GM21737 (cell line): ENCODE results near the gene HMGXB4.

Experiments used
- ATAC-seq: cut with Tn5 transposase; IDR thresholded peaks from one replicate; pipeline ENCODE4 v1.9.1; 2021; ENCODE audit warnings: mild to moderate bottlenecking, moderate library complexity; ENCODE audit not compliant: unreplicated experiment

Gene HMGXB4

DNA sequence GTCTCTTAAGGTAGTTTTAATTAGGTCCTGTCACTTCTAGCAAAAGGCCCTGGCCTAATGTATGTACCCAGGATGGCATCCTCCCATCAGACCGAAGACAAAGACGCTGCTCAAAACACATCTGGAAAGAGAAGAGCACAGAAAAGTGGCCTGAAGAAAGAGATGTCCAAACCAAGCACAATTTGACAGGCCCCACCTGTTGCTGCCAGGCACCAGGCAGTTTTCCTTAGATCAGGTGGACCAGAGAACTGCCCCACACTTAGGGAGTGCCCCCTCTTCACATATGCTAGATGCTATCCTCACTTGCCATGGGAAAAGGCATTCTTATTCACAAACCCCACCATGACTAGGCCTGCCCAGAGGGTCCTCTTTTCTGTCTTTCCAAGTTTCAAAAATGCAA, 3.3 kb upstream of the HMGXB4 start:
- ATAC-seq, result no peak

DNA sequence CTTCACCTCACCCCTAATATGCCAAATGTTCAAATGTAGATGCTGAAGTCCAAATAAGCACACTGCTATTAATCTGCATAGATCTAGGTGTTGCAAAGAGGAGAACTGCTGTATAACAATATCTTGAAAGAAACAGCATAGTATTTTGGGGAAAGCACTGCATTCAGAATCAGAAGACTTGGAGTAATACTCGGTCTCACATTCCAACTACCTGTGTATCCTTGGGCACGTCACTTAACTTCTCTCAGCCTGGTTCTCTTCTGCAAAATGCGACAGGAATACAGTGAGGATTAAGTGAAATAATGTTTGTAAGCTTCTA, 332 bp upstream of the HMGXB4 start:
- ATAC-seq, result peak; percentile 12

DNA sequence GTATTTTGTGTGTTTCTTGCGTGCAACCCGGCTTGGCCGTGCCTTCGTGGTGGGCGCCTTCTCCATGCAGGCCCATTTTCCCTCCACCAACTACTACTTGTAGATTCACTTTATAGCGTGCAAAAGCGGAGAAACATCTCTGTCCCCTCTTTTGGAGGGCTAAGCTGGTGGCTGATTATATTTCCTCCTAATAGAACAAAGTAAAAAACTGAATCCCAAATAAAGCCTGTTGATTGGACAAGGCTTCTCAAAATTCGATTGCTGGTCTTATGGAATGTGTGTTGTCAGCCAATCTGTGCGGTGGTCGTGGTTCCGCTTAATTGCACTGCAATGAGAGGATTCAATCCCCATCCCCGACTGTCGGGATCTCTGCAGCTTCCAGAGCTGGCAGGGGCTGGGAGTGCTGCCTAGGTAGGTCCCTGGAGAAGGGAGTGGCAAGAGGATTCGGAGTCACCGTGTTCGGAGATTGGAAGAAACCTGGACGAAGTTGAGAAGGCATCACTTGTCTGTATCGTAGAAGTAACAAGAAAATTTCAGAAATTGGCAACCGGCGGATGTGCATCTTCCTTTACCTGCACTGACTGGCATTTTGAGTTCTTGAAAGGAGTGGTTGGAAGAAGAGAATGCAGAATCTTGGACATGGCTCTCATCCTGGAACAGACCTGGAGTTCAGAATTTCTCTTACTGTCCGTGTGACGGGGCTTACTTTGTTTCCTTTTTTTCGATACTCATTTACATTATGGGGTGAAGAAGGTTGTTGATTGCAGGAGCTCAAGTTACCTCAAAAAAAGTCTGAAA, 1.1 kb downstream of the HMGXB4 start:
- ATAC-seq, result no peak

DNA sequence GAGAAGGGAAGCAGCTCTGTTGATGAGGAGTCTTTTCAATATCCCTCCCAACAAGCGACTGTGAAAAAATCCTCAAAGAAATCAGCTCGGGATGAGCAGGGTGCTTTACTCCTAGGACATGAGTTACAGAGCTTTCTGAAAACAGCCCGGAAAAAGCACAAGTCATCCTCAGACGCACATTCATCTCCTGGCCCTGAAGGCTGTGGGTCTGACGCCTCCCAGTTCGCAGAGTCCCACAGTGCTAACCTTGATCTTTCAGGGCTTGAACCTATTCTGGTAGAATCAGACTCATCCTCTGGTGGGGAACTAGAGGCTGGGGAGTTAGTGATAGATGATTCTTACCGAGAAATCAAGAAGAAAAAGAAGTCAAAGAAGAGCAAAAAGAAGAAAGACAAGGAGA, 7.7 kb downstream of the HMGXB4 start:
- no peak for ATAC-seq

DNA sequence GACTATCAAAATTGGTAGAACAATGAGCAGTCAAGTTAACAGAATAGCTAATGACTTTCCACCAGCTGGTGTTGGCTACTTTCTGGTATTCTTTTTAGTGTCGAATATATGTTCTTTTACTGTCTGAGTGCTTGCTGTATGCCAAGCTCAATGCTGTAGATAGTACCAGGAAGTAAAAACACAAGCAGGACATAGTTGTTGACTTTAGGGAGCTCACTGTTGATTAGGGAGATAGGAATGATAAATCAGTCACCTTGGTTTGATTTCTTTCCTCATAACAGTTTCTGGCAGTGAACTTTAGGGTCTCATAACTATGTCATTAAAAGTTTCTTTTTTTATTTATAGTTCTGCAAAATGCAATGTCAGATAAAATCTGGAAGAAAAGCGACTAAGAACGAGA, 9.0 kb downstream of the HMGXB4 start:
- no peak for ATAC-seq

DNA sequence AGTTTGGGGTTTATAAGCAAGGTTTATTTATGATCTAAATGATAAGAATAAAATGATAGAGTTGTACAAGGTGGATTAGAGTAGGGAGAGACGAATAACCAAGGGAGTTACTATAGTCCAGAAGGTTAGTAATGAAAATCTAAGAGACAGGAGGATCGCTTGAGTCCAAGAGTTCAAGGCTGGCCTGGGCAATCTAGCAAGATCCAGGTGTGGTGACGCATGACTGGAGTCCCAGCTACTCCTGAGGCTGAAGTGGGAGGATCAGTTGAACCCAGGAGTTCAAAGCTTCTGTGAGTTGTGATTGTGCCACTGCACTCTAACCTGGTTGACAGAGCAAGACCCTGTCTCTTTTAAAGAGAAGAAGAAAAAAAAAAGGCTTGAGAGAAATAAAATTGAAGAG, 12.3 kb downstream of the HMGXB4 start:
- no peak for ATAC-seq

DNA sequence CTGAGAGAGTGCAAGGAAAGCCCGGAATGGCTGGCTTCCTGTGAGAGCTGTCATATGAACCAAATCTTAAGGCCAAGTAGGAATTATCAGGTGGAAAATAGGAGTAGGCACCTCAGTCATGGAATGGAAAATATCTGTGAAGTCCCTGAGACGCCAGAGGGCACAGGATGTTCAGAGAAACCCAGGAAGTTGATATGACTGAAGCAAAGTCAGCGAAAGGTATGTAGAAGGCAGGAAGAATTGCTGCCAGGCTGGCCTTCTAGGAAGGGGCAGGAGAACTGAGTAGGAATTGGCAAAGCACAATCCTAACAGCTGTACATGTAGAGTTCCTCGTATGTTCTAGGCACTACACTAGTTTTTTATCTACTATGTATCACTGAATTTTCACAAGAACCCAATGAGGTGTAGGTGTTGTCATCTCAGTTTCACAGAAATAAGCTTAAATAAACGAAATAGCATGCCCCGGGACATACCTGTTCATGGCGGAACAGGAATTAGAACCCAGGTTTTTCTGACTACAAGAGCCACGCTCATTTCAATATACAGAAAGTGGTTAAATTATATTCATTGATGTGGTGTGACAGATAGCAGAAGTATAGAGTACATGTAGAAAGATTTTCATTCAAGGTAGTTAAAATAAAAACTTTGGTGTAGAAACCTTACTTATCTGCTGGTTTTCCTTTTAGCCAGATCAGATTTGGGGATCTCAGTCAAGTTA, 17.0 kb downstream of the HMGXB4 start:
- ATAC-seq, result no peak

DNA sequence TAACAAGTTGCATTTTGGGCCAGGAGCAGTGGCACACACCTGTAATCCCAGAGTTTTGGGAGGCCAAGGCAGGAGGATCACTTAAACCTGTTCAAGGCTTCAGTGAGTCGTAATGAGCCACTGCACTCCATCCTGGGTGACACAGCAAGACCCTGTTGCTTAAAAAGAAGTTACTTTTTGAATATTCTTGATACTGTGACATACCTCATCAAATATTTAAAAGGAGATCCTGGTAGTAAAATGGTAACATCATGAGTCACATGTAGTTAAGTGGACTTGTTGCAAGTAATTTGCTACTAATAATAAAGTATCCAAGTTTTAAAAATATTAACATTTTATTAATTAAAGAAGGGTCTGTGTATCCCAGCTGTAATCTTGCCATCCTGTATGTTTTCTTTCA, 18.3 kb downstream of the HMGXB4 start:
- ATAC-seq, result no peak

DNA sequence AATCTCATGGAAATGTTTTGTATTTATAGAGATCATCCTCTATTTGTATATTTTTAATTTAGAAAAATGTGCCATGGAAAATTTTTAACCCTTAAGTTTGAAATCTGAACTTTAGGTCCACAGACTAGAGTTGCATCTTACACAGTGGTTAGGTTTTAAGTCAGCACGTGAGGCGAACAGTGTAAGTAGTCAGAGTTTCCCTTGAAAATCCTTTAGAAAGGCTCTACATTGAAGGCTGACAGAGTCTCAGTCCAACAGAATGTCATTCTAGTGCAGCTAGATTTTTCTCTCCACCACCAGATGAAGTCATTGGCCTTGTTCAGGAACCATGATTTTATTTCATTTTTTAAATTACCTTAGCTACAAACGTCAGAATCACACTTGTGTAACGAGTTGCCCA, 18.7 kb downstream of the HMGXB4 start:
- no peak for ATAC-seq

DNA sequence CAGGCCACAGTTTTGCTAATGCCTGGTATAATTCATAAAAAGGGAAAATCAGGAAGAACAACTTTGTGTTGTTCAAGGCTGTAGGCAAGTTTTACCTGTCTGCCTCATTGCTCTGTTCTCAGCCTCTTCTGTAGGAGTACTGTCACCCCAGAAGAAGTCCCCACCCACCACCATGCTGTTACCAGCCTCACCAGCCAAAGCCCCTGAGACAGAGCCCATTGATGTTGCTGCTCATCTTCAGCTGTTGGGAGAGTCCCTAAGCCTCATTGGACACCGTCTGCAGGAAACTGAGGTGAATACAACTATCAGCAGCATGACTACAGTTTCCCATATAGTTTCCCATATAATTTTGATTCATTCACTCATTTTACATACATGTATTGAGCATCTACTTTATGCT, 30.8 kb downstream of the HMGXB4 start:
- no peak for ATAC-seq

DNA sequence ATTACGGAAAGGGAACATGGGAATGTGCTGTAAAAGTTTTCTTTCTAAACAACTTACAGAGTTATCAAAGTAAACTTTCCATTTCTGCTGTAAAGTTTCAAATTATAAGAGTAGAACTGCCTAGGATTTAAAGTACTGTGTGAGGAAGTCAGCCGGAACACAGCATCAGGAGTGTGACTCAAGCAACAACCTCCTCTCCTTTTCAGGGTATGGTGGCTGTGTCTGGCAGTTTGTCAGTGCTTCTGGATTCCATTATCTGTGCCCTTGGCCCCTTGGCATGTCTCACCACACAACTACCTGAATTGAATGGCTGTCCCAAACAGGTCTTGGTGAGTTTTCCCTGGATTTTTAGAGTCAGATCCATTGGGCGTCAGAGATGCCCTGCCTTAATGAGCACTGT, 35.5 kb downstream of the HMGXB4 start:
- ATAC-seq, result no peak

DNA sequence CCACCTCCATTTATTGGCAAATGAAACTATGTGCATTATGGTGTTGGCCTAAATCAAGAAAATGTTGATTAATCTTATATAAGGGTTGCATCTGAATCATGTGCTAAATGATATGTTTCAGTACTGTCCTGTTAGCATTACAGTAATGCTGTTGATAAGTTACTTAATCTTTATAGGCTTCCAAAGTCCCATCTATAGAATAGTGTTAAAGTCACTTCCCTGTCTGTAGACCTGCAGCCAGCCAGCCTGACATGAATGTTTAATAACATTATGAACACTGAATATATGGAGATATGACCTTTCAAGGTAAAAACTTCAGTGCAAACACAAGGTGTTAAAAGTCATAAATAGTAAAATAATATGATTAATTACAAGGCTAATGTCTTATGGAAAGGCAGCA, 38.8 kb downstream of the HMGXB4 start:
- no peak for ATAC-seq

DNA sequence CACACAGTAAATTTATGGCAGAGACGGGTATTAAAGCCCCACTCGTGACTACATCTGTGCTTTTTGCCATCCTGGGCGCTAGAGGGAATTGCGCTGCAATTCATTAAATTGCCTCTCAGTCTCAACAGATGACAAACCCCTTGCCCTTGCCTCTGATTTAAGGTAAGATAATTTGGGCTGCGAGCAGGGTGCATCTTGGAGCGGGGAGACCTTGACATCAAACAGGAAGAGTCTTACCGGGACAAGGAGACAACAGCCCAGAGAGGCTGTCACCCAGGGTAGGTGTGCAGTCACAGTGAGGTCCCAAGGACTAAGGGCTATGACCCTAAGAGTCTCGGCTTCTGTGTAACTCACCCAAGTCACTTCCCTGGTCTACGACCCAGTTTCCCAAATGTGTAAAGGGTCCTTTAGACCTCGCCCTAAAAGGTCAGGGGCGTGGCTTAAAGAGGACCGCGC, 42.0 kb downstream of the HMGXB4 start:
- peak; percentile 23 for ATAC-seq

DNA sequence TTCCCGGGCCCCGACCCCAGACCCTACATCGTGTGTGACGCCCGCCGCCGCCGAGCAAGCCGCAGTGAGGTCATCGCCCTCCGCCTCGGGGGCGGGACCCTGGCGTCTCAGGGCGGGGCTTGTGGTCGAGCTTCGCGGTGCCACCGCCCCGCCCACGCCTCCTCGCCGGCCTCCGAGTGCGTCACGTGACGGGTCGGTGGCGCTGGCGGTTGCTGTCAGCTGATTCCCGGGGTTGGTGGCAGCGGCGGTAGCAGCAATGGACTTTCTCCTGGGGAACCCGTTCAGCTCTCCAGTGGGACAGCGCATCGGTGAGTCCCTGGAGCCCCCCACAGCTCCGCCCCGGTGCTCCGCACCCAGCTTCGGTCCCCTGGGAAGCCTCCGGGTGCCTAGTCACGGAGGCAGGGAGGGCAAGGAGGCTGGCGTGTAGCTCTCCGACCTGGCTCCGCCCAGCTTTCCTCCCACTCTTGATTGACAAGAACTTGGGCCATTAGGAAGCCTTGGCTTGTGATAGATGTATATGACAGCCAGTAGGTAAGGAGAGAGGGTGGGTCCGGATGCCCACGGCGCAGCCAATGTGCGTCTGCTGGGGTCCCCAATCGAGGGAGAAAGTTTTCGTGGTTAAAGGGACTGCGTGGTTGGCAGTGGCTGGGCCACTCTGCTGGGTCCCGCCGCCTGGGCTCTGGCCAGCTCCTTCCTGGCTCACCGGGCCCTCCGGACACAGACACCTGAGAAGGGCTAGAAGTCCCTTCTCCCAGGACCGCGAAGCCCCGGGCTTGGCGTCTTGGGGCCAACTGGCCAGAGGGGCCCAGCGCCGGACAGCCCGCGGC, 42.6 kb downstream of the HMGXB4 start, which contains the start of gene TOM1:
TOM1 (plus strand) TSS at position 222 of the 827 bp plus-strand sequence; CDS start at position 257, 35 bp downstream.
- peak; percentile 88 for ATAC-seq

DNA sequence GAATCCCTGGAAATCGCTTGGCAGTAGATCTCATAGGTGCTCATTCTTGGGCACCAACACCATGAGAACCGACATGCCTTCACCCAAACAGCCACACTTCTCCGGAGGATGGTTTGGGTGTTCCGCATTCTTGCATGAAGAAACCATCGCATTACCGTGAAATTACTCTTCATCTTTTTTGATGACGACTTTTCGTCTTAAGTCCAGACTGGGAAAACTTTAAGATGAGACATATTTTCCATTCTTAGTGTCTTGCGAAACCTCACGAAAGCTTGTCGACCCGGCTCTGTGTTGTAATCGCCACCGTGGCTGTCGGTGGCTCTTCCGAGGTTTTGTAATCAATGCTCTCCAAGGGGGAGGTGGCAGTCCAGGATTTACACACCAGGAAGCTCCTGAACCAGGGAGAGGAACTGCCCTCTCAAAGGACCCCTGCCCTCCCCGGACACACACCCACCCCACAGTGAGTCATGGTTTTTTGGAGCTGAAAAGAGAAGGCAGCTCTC, 44.1 kb downstream of the HMGXB4 start:
- no peak for ATAC-seq

DNA sequence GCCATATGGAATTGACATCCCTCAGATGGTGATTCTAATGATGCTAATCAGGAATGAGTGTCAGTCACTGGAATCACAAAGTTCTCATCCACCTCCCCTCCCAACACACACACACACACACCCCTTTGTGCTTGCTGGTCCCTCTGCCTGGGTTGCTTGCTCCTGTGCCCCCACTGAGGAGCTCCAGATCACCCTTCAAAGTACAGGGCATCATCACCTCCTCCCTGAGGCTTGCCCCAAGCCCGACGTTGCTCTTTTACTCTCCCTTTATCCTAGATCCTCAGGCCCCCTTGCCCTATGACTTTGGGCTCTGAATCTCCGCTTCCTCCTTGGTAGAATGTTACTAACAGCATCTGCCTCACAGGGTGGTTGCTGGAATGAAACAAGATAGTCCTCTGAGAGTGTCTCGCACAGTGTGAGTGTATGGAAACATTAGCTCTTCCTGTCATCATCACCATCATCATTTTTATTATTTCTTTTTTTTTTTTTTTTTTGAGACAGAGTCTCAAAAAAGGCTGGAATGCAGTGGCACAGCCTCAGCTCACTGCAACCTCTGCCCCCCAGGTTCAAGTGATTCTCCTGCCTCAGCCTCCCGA, 45.8 kb downstream of the HMGXB4 start:
- no peak for ATAC-seq

DNA sequence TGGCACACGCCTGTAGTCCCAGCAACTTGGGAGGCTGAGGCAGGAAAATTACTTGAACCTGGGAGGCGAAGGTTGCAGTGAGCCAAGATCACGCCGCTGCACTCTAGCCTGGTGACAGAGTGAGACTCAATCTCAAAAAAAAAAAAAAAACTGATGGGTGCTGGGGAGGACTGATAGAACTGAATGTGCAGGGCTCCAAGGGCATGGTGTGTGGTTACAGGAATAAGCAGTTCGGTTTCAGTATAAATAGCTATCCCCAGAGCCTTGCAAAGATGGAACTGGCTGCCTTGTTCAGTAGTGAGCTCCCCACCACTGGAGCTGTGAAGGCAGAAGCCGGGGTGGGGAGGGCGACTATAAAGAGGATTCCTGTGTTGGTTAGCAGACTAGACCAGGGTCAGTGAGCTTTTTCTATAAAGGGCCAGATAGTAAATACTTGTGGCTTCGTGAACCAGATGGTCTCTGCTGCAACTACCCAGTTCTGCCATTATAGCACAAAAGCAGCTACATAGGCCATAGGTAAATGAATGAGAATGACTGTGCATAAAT, 48.3 kb downstream of the HMGXB4 start:
- no peak for ATAC-seq

DNA sequence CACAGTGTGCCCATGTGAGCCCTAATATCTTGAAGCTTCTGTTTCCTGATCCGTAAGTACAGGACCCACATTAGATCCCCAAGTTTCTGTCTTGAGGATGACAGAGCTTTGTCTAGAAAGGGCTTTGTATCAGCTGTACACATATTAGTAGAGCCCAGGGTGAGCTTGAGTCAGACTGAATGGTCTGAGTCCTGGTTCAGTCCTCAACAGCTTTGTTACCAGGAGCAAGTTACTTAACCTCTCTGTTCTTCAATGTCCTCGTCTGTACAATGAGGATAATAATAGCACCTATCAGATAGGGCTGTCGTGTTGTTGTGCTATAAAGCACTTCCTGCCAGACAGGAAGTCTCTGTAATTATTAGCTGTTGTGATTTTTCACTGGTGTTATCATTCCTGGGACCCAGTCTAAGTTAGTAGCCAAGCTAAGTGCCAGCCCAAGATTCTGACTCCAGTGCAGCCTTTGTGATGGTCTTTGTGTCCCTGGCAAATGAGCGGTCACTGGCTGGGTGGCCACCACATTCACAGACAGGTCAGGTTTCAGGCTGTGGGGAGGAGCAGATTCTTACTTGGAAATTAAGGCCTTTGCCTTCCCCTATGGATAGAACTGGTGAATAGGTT, 49.2 kb downstream of the HMGXB4 start:
- no peak for ATAC-seq

DNA sequence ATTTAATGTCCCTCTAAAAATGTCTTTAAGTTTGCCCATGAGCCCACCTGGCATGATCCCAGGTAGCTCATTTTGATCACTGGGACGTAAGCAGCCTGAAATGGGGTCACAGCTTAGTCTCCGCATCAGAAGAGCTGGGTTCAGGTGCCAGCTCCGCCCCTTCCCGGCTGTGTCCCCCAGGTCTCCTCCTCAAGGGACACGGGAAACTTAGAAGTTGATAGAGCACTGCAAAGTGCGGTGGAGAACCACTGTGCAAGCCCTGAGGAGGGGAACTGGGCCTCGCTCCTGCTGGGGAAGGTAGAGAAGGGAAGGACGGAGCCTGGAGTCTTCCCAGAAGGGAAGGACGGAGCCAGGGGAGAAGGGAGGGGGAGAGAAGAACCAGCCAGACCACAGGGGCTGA, 50.1 kb downstream of the HMGXB4 start:
- no peak for ATAC-seq

DNA sequence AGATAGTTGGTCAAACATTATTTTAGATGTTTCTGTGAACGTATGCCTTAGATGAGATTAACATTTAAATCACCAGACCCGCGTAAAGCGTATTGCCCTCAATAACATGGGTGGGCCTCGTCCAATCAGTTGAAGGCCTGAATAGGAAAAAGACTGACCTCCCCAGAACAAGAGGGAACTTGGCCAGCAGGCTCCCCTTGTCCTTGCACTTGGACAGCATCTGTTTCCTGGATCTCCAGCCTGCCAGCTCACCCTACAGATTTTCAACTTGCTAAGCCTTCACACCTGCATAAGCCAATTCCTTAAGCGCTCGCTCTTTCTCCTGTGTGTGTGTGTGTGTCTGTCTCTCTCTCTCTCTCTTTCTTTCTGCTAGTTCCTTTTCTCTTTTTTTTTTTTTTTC, 50.6 kb downstream of the HMGXB4 start:
- ATAC-seq, result no peak
